ENCODE data around the gene CDC25C.

DNA sequence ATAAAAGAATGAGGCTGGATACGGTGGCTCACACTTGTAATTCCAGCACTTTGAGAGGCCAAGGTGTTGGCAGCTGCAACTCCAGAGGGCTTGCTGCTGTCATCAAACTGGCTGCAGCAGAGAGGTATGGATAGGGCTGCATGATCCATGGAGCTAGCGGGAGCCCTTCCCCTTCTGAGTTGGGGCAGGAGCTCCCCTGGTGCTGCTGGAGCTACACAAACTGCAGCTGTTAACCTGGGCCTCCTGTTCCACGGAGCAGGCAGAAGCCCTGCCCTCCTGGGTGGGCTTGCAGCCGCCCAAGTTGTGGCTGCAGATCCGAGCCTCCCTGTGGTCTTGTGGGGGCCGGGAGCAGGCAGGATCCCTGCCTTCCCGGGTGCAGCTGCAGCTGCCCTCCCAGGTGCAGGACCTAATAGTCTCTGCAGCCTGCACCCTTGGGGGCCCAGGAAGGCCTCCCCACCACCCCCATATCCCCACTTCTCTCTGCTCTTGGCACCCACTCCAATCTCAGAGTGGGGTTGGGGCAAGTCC is 15.8 kb downstream of the CDC25C start:
- TF ChIP-seq POLR2A (IDR thresholded peaks at IDR 0.05; ENCODE audit: low read depth, low read length): no peak
- TF ChIP-seq TAF1 (IDR thresholded peaks at IDR 0.05; ENCODE audit: borderline replicate concordance, low read depth, low read length): no peak
